K562 (cell line): Measurements from ENCODE around the gene VWC2L. TPM values are rescaled to one million over a fixed set of nuclear protein-coding genes. Genes with fewer than 3 reads are reported as not detected.

Source experiments
- ATAC-seq: fragments of 200-7000 bp; cut with Tn5 transposase; 3 replicates; pipeline ENCODE4 v1.9.1; 2020; ENCODE audit warnings: moderate library complexity
- BruUV-seq: library from RNA; stranded (reverse); fragments of 400-500 nt; replicated peaks from 2 replicates; lab custom pipeline; 2021; lab: Mats Ljungman, UMichigan
- CTCF ChIA-PET: fragments of 300-600 bp; formaldehyde crosslinking; extraction: SDS; loops from one replicate; lab custom pipeline; 2021; ENCODE audit warnings: low intra/inter-chr PET ratio; lab: Yijun Ruan, JAX
- POLR2A ChIA-PET: fragments of 300-600, 350-650 bp; sonication (Branson Sonifier 250); formaldehyde crosslinking; extraction: SDS; loops from one replicate; lab custom pipeline; 2021; ENCODE audit warnings: antibody characterized with exemption, inconsistent platforms; lab: Yijun Ruan, JAX
- DNase-seq, 4 experiments: peaks; one replicate each; pipeline versions ENCODE4 v3.0.0 to v3.0.0-alpha.2; 2011 to 2018; ENCODE audit warnings: low spot score in 3 of 4, mixed read lengths in 3 of 4; ENCODE audit errors: extremely low read depth in 1 of 4
- FAIRE-seq: peaks from 2 replicates; lab custom pipeline; 2011; peaks lifted over from hg19 to GRCh38; lab: Jason Lieb, UNC
- H2AFZ ChIP-seq: 2 replicates; pipeline ENCODE4 v1.6.0; 2011; ENCODE audit warnings: low read depth, low read length, control low read depth, inconsistent platforms
- H3K27ac ChIP-seq: fragments of 200-600 bp; 3 replicates; pipeline ENCODE4 v1.8.0; 2011; ENCODE audit warnings: low read depth, mild to moderate bottlenecking, control low read depth, inconsistent platforms, low read length, moderate library complexity, mixed read lengths; ENCODE audit errors: extremely low read depth
- H3K27me3 ChIP-seq, 2 experiments: fragments of 300-600 bp in 1 of 2; 2 replicates in 1 of 2; 3 replicates in 1 of 2; pipeline versions ENCODE4 v1.6.0 to v1.8.0; 2011; ENCODE audit warnings: inconsistent platforms in 2 of 2, low read length in 2 of 2, mild to moderate bottlenecking in 1 of 2, mixed read lengths in 1 of 2, moderate library complexity in 1 of 2; ENCODE audit not compliant: control insufficient read depth in 2 of 2, insufficient read depth in 2 of 2
- H3K36me3 ChIP-seq: fragments of 300-600 bp; 3 replicates; pipeline ENCODE4 v1.8.0; 2011; ENCODE audit warnings: mild to moderate bottlenecking, low read length, inconsistent platforms; ENCODE audit not compliant: control insufficient read depth, insufficient read depth
- H3K4me1 ChIP-seq, 2 experiments: fragments of 200-600 bp in 1 of 2; replicated peaks in 1 of 2; 2 replicates in 1 of 2; 3 replicates in 1 of 2; pipeline versions ENCODE4 v1.5.1 to v1.8.0; 2011; ENCODE audit warnings: inconsistent platforms in 2 of 2, low read length in 2 of 2, mild to moderate bottlenecking in 1 of 2, mixed read lengths in 1 of 2, moderate library complexity in 1 of 2; ENCODE audit not compliant: control insufficient read depth in 2 of 2, insufficient read depth in 2 of 2
- H3K4me2 ChIP-seq: 2 replicates; pipeline ENCODE4 v1.6.1; 2011; ENCODE audit warnings: low read length, control low read depth, inconsistent platforms, mixed read lengths; ENCODE audit not compliant: insufficient read depth
- H3K4me3 ChIP-seq: fragments of 200-600 bp; sonication (generic), shearing (Covaris generic); 2 replicates; pipeline ENCODE4 v1.5.1; 2016; ENCODE audit warnings: control low read depth, inconsistent platforms
- H3K79me2 ChIP-seq: fragments of 200-600 bp; 3 replicates; pipeline ENCODE4 v1.8.0; 2011; ENCODE audit warnings: low read length, inconsistent platforms; ENCODE audit not compliant: control insufficient read depth, insufficient read depth
- H3K9ac ChIP-seq, 2 experiments: 2 replicates each; pipeline versions ENCODE4 v1.6.0 to v1.6.1; 2011; ENCODE audit warnings: low read depth in 2 of 2, low read length in 2 of 2, control low read depth in 1 of 2, inconsistent platforms in 1 of 2, mild to moderate bottlenecking in 1 of 2, mixed read lengths in 1 of 2; ENCODE audit not compliant: insufficient read depth in 1 of 2
- H3K9me1 ChIP-seq: one replicate; pipeline ENCODE4 v1.6.0; 2011; ENCODE audit warnings: inconsistent platforms, mild to moderate bottlenecking, low read length, moderate library complexity; ENCODE audit not compliant: control insufficient read depth, insufficient read depth
- H3K9me3 ChIP-seq: replicated peaks from 2 replicates; pipeline ENCODE4 v1.5.1; 2011; ENCODE audit warnings: low read depth, low read length, inconsistent platforms; ENCODE audit not compliant: control insufficient read depth, insufficient read depth
- H4K20me1 ChIP-seq: replicated peaks from 2 replicates; pipeline ENCODE4 v1.6.1; 2011; ENCODE audit warnings: low read length, inconsistent platforms, mixed read lengths; ENCODE audit not compliant: control insufficient read depth, insufficient read depth
- NFE2 ChIP-seq: IDR thresholded peaks from 2 replicates; pipeline ENCODE4 v1.6.1; 2014; ENCODE audit warnings: antibody characterized with exemption, low read depth
- PTBP1 ChIP-seq: fragments of 200-400 bp; formaldehyde crosslinking; IDR thresholded peaks from 2 replicates; pipeline ENCODE4 v1.6.1; 2017; ENCODE audit warnings: low read depth, low read length
- RBM34 ChIP-seq: fragments of 200-400 bp; formaldehyde crosslinking; IDR thresholded peaks from 2 replicates; pipeline ENCODE4 v1.6.1; 2018; ENCODE audit warnings: low read length, borderline replicate concordance; ENCODE audit not compliant: insufficient read depth
- SLC30A9 ChIP-seq: fragments of 250-450 bp; sonication (Bioruptor Pico); IDR thresholded peaks from 2 replicates; pipeline ENCODE4 v1.8.0; 2022; ENCODE audit warnings: mild to moderate bottlenecking, moderate library complexity
- THRAP3 ChIP-seq: fragments of 450-650 bp; IDR thresholded peaks from 2 replicates; pipeline ENCODE4 v1.6.1; 2016; ENCODE audit warnings: mild to moderate bottlenecking, inconsistent platforms, borderline replicate concordance
- ZC3H8 ChIP-seq: fragments of 450-650 bp; IDR thresholded peaks from 2 replicates; pipeline ENCODE4 v1.6.1; 2017
- ZNF239 ChIP-seq: fragments of 250-450 bp; sonication (Bioruptor Pico); IDR thresholded peaks from 2 replicates; pipeline ENCODE4 v1.4.0; 2020; ENCODE audit warnings: mild to moderate bottlenecking
- WGBS: fragments of 100-300 bp; shearing (Covaris generic); methylation state at CpG from one replicate; pipeline ENCODE4 v1.1.6; 2016; ENCODE audit warnings: low coverage, mixed read lengths; ENCODE audit not compliant: insufficient coverage; ENCODE audit errors: missing lambda C conversion rate; 5-methylcytosine and 5-hydroxymethylcytosine counted together
- in situ Hi-C: fragments of 300-500 bp; cut with MboI; formaldehyde crosslinking; loops from 4 replicates; pipeline ENCODE4 v1.15.0; 2018; ENCODE audit warnings: inconsistent platforms, mixed read lengths
- intact Hi-C: fragments of 100-400 bp; cut with micrococcal nuclease; formaldehyde crosslinking; loops from 2 replicates; pipeline ENCODE4 v1.14.2; 2022
- polyA plus RNA-seq, 8 experiments: library from polyadenylated mRNA; depleted of rRNA in 4 of 8; stranded (reverse) in 5 of 8; unstranded in 3 of 8; fragments of >200 nt; fragmentation: Nextera tagmentation in 2 of 8; fragmentation: Illumina TruSeq in 1 of 8; extraction: Ambion mirVana in 2 of 8; extraction: Trizol in 1 of 8; gene quantifications; 2 replicates each; pipeline versions ENCODE4 v1.2.1 to v1.2.3, GENCODE V29; 2011 to 2014; ENCODE audit warnings: inconsistent platforms in 1 of 8, missing spikeins in 1 of 8
- total RNA-seq, 7 experiments: library from RNA; depleted of rRNA in 6 of 7; stranded (reverse); fragments of >200 nt in 6 of 7; fragmentation: Illumina TruSeq in 2 of 7; extraction: Trizol in 2 of 7; gene quantifications; 2 replicates each; pipeline versions ENCODE4 v1.2.1 to v1.2.3, GENCODE V29; 2011 to 2021; ENCODE audit warnings: low replicate concordance in 1 of 7
- TF ChIP-seq, protein P1 (sequence below): sonication (generic); formaldehyde crosslinking; IDR thresholded peaks from 2 replicates; pipeline ENCODE4 v1.8.0; 2023; ENCODE audit warnings: mild to moderate bottlenecking, missing genetic modification reagents

Gene VWC2L
- total and polyA plus RNA-seq, 9 of the 15 experiments (the other 6 are each of a cell fraction or from before 2014, with no cell fraction given), result not detected

DNA sequence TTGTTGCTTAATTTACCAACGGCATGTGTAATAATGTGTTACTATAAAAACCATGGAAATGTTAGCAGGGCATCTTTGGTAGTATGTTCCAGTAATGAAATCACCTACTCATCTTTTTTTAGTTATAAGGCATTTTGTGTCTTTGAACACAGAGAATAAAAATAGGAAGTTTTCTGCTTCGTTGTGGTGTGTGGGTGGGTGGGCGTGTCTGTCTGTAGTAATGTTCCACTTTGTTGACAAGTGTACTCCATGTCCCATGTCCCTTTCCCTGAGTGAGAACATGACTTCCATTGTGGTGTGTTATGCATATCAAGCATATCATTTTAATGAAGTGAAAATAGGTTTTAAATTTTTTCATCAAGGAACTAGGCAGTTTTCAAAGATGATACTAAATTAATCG, 149.3 kb downstream of the VWC2L start:
- ATAC-seq, result no peak
- Histone ChIP-seq H3K9me1 (no peaks in the 10 kb centered on the region), H3K4me3 (no peak overlapping the region), H3K9me3 (no peaks in the 10 kb centered on the region), H3K79me2 (no peaks in the 10 kb centered on the region)
- POLR2A ChIA-PET, result no interaction called here
- no peak for DNase-seq
- TF ChIP-seq NFE2 (no peak), PTBP1 (no peak), THRAP3 (no peak), ZC3H8 (no peak), ZNF239 (CRISPR knock-in tag) (no peak), SLC30A9 (no peak), RBM34 (no peak)
- TF ChIP-seq, protein P1, sequence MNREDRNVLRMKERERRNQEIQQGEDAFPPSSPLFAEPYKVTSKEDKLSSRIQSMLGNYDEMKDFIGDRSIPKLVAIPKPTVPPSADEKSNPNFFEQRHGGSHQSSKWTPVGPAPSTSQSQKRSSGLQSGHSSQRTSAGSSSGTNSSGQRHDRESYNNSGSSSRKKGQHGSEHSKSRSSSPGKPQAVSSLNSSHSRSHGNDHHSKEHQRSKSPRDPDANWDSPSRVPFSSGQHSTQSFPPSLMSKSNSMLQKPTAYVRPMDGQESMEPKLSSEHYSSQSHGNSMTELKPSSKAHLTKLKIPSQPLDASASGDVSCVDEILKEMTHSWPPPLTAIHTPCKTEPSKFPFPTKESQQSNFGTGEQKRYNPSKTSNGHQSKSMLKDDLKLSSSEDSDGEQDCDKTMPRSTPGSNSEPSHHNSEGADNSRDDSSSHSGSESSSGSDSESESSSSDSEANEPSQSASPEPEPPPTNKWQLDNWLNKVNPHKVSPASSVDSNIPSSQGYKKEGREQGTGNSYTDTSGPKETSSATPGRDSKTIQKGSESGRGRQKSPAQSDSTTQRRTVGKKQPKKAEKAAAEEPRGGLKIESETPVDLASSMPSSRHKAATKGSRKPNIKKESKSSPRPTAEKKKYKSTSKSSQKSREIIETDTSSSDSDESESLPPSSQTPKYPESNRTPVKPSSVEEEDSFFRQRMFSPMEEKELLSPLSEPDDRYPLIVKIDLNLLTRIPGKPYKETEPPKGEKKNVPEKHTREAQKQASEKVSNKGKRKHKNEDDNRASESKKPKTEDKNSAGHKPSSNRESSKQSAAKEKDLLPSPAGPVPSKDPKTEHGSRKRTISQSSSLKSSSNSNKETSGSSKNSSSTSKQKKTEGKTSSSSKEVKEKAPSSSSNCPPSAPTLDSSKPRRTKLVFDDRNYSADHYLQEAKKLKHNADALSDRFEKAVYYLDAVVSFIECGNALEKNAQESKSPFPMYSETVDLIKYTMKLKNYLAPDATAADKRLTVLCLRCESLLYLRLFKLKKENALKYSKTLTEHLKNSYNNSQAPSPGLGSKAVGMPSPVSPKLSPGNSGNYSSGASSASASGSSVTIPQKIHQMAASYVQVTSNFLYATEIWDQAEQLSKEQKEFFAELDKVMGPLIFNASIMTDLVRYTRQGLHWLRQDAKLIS (CRISPR knock-in tag), result no peak
- TF ChIP-seq, all 486 proteins: peak for 0
- WGBS, result 7% methylated on average over 4 of the region's 4 CpGs
- intact Hi-C loops (no loop called here), in situ Hi-C loops (no loop called here)
- H3K27me3 ChIP-seq, result no peaks in the 10 kb centered on the region
- no peaks in the 10 kb centered on the region for H4K20me1 ChIP-seq
- H3K9ac ChIP-seq, result no peak overlapping the region
- H3K27ac ChIP-seq, result no peak overlapping the region
- FAIRE-seq, result no peak
- H3K4me1 ChIP-seq, result no peaks in the 10 kb centered on the region
- CTCF ChIA-PET, result no interaction called here
- H3K36me3 ChIP-seq, result no peaks in the 10 kb centered on the region
- no TSS peak for BruUV-seq
- no peak overlapping the region for H3K4me2 ChIP-seq
- no peak overlapping the region for H2AFZ ChIP-seq
